IPS-18c (cell line): Measurements from ENCODE around the gene PKM.
"Not testable (repeated sequence)": the region's sequence is repeated elsewhere in the genome, so short reads cannot be mapped to it uniquely, and the experiment has no call there.

ENCODE experiments used
- H3K4me3 ChIP-seq: 2 replicates; pipeline ENCODE4 v1.7.0; 2013; ENCODE audit warnings: low read depth, mild to moderate bottlenecking, low read length, moderate library complexity; ENCODE audit not compliant: insufficient read depth
- H3K9me3 ChIP-seq: one replicate; pipeline ENCODE4 v1.6.1; 2013; ENCODE audit warnings: mild to moderate bottlenecking, low read length, moderate library complexity; ENCODE audit not compliant: control insufficient read depth, insufficient read depth

PKM gene

GRCh38 chr15:72231066-72231832, at the start of gene PKM:
TSS of gene PKM (minus strand) at chr15:72231190. CDS start at chr15:72219097, 12,093 bp downstream.
- peak within 1 kb of the TSS; percentile 99 for H3K4me3 ChIP-seq
- H3K9me3 ChIP-seq: peaks cover 4% of the 10 kb centered on the region

- Histone ChIP-seq H3K9me3 (no peaks in the 10 kb centered on the region), H3K4me3 (no peak overlapping the region)
Observed at GRCh38 chr15:72280751-72281150, 49.8 kb upstream of the PKM start.

- H3K4me3 ChIP-seq: no peak overlapping the region
- no peaks in the 10 kb centered on the region for H3K9me3 ChIP-seq
Observed at GRCh38 chr15:72278737-72279136, 47.7 kb upstream of the PKM start.

GRCh38 chr15:72276326-72276700, 45.3 kb upstream of the PKM start:
- Histone ChIP-seq H3K4me3 (no peak overlapping the region), H3K9me3 (no peaks in the 10 kb centered on the region)

- H3K4me3 ChIP-seq, H3K9me3 ChIP-seq: not testable (repeated sequence)
Observed at GRCh38 chr15:72275635-72276325, 44.8 kb upstream of the PKM start.

GRCh38 chr15:72272997-72273352, 42.0 kb upstream of the PKM start:
- peak overlapping the region; percentile 81; the same call in 1 of the 2 replicates for H3K4me3 ChIP-seq
- H3K9me3 ChIP-seq: no peaks in the 10 kb centered on the region

GRCh38 chr15:72272213-72272996, 41.4 kb upstream of the PKM start, which contains the start of gene PARP6:
TSS of gene PARP6 (minus strand) at chr15:72272554. CDS start at chr15:72267477, 5,077 bp downstream.
- H3K9me3 ChIP-seq: no peaks in the 10 kb centered on the region
- peak within 1 kb of the TSS; percentile 81 for H3K4me3 ChIP-seq

- Histone ChIP-seq H3K9me3 (no peaks in the 10 kb centered on the region), H3K4me3 (peak overlapping the region; percentile 81)
Observed at GRCh38 chr15:72271895-72272212, 40.9 kb upstream of the PKM start.

- no peaks in the 10 kb centered on the region for H3K9me3 ChIP-seq
- no peak overlapping the region; the same call in 1 of the 2 replicates for H3K4me3 ChIP-seq
Observed at GRCh38 chr15:72271221-72271620, 40.2 kb upstream of the PKM start.

GRCh38 chr15:72269739-72270138, 38.7 kb upstream of the PKM start:
- Histone ChIP-seq H3K9me3 (no peaks in the 10 kb centered on the region), H3K4me3 (no peak overlapping the region)

- H3K9me3 ChIP-seq: no peaks in the 10 kb centered on the region
Observed at GRCh38 chr15:72265031-72265430, 34.0 kb upstream of the PKM start.

GRCh38 chr15:72252663-72253299, 21.8 kb upstream of the PKM start:
- no peak overlapping the region for H3K4me3 ChIP-seq
- H3K9me3 ChIP-seq: no peaks in the 10 kb centered on the region

More at GRCh38 chr15:72265031-72265430, 34.0 kb upstream of the PKM start:
- no peak overlapping the region for H3K4me3 ChIP-seq

GRCh38 chr15:72249142-72249810, 18.3 kb upstream of the PKM start:
- no peak overlapping the region for H3K4me3 ChIP-seq
- H3K9me3 ChIP-seq: no peaks in the 10 kb centered on the region

GRCh38 chr15:72248514-72248913, 17.5 kb upstream of the PKM start:
- Histone ChIP-seq H3K9me3 (no peaks in the 10 kb centered on the region), H3K4me3 (no peak overlapping the region)

- Histone ChIP-seq H3K4me3 (no peak overlapping the region), H3K9me3 (no peaks in the 10 kb centered on the region)
Observed at GRCh38 chr15:72242775-72243370, 11.9 kb upstream of the PKM start.

- no peak overlapping the region for H3K4me3 ChIP-seq
- no peaks in the 10 kb centered on the region for H3K9me3 ChIP-seq
Observed at GRCh38 chr15:72239652-72240051, 8.7 kb upstream of the PKM start.

GRCh38 chr15:72238586-72238985, 7.6 kb upstream of the PKM start:
- Histone ChIP-seq H3K9me3 (no peaks in the 10 kb centered on the region), H3K4me3 (no peak overlapping the region)
